ENCODE data around the gene THSD4. TPM values are rescaled to one million over a fixed set of nuclear protein-coding genes. Genes with fewer than 3 reads are reported as not detected.

THSD4 gene
- total and polyA plus RNA-seq, 2 of the 8 experiments (the other 6 are each of a cell fraction or from before 2014, with no cell fraction given), result 2.5 to 6.2 TPM

GRCh38 chr15:71566226-71566625 is 451.0 kb downstream of the THSD4 start:
- Histone ChIP-seq H3K56ac (replicated peaks; ENCODE audit: insufficient read length, low read depth, low read length) (no peak overlapping the region), H4K8ac (ENCODE audit: extremely low read depth, insufficient read depth, low read length) (no peak overlapping the region), H3K27ac (ENCODE audit: low read depth, low read length) (no peak overlapping the region), H3K79me1 (ENCODE audit: low read depth, low read length) (no peaks in the 10 kb centered on the region), H3K36me3 (ENCODE audit: control insufficient read depth in 2 of 4, insufficient read depth in 4 of 4, low read length in 3 of 4) (no peaks in the 10 kb centered on the region), H3K14ac (ENCODE audit: insufficient read length) (no peak overlapping the region), H3K79me2 (ENCODE audit: control insufficient read depth in 1 of 2, insufficient read depth in 2 of 2, low read length in 2 of 2) (no peaks in the 10 kb centered on the region), H4K5ac (ENCODE audit: insufficient read length, low read depth, low read length) (no peak overlapping the region), H2AFZ (ENCODE audit: low read length) (no peak overlapping the region), H3K27me3 (replicated peaks in 1 of 4; ENCODE audit: control insufficient read depth in 3 of 4, extremely low read depth in 1 of 4, insufficient read depth in 3 of 4, low read length in 3 of 4) (no peaks in the 10 kb centered on the region), H3K9me3 (ENCODE audit: insufficient read depth in 2 of 2, low read depth in 1 of 2, low read length in 1 of 2) (no peaks in the 10 kb centered on the region), H2AK5ac (ENCODE audit: low read depth, low read length) (no peak overlapping the region), H3K18ac (ENCODE audit: extremely low read depth, low read length) (no peak overlapping the region), H4K20me1 (replicated peaks in 1 of 2; ENCODE audit: control insufficient read depth in 1 of 2, insufficient read depth in 2 of 2, low read length in 2 of 2) (no peaks in the 10 kb centered on the region), H3K23ac (ENCODE audit: insufficient read length) (no peak overlapping the region), H3K4ac (replicated peaks; ENCODE audit: insufficient read length, low read depth, low read length) (no peak overlapping the region), H2BK12ac (ENCODE audit: low read depth, low read length) (no peak overlapping the region), H2BK15ac (ENCODE audit: low read length) (no peak overlapping the region), H3K23me2 (ENCODE audit: low read depth, low read length) (no peaks in the 10 kb centered on the region), H2BK120ac (replicated peaks; ENCODE audit: low read depth, low read length) (no peak overlapping the region), H2BK20ac (ENCODE audit: low read length) (no peak overlapping the region), H3K4me3 (ENCODE audit: extremely low read depth in 1 of 4, insufficient read depth in 2 of 4, low read depth in 3 of 4, low read length in 4 of 4) (no peak overlapping the region), H3K9ac (replicated peaks in 1 of 4; ENCODE audit: extremely low read depth in 1 of 4, low read depth in 3 of 4, low read length in 3 of 4) (no peak overlapping the region), H2BK5ac (ENCODE audit: low read depth, low read length) (no peak overlapping the region), H4K91ac (replicated peaks; ENCODE audit: insufficient read length, low read length) (no peak overlapping the region), H3K4me1 (replicated peaks in 1 of 4; ENCODE audit: control insufficient read depth in 3 of 4, insufficient read depth in 4 of 4, low read length in 3 of 4) (no peaks in the 10 kb centered on the region), H3K4me2 (ENCODE audit: insufficient read depth in 1 of 2, low read depth in 2 of 2, low read length in 2 of 2) (no peak overlapping the region)
- TF ChIP-seq SP2 (IDR thresholded peaks at IDR 0.05; ENCODE audit: low read length) (no peak), GTF2F1 (IDR thresholded peaks at IDR 0.05; ENCODE audit: borderline replicate concordance, low read depth, low read length) (no peak), RBBP5 (IDR thresholded peaks at IDR 0.05; ENCODE audit: borderline replicate concordance, low read depth, low read length) (no peak), CHD1 (IDR thresholded peaks at IDR 0.05; ENCODE audit: low read depth, low read length) (no peak), ASH2L (IDR thresholded peaks at IDR 0.05; ENCODE audit: low read length) (no peak), POLR2AphosphoS5 (IDR thresholded peaks at IDR 0.05; ENCODE audit: low read depth, low read length) (no peak), FOSL1 (IDR thresholded peaks at IDR 0.05; ENCODE audit: insufficient read depth, low read depth, low read length) (no peak), SIRT6 (IDR thresholded peaks at IDR 0.05; ENCODE audit: low read length) (no peak), POLR2A (IDR thresholded peaks at IDR 0.05; ENCODE audit: control extremely low read depth in 1 of 2, low read depth in 2 of 2, low read length in 2 of 2) (no peak), KDM4A (IDR thresholded peaks at IDR 0.05; ENCODE audit: low read depth, low read length, severe bottlenecking) (no peak)
- TF ChIP-seq, protein P1, sequence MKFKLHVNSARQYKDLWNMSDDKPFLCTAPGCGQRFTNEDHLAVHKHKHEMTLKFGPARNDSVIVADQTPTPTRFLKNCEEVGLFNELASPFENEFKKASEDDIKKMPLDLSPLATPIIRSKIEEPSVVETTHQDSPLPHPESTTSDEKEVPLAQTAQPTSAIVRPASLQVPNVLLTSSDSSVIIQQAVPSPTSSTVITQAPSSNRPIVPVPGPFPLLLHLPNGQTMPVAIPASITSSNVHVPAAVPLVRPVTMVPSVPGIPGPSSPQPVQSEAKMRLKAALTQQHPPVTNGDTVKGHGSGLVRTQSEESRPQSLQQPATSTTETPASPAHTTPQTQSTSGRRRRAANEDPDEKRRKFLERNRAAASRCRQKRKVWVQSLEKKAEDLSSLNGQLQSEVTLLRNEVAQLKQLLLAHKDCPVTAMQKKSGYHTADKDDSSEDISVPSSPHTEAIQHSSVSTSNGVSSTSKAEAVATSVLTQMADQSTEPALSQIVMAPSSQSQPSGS (IDR thresholded peaks at IDR 0.05; ENCODE audit: low read length), result no peak
- no peak for FAIRE-seq
- CTCF ChIA-PET (ENCODE audit: partially characterized antibody), result interaction anchor here (0.8 to 1.8 kb wide), 2 partner anchors 9 to 10 kb away, joined by 3 to 7 read pairs; no protein-coding TSS in a partner anchor
- DNase-seq (ENCODE audit: low read depth in 1 of 2, low spot score in 2 of 2), result no peak
- POLR2A ChIA-PET (ENCODE audit: partially characterized antibody), result no interaction called here
- WGBS, 2 experiments (ENCODE audit: extremely low coverage in 1 of 2, insufficient coverage in 1 of 2, insufficient read length in 1 of 2, insufficient replicate concordance in 2 of 2, low coverage in 1 of 2, low lambda C conversion rate in 2 of 2, missing lambda C conversion rate in 1 of 2), result 87% methylated on average over 3 of the region's 3 CpGs; no CpG with 5 or more reads in 1 of the 2 experiments

Measured in H1 (cell line).